DOHH2 (cell line): ENCODE data around the gene SOCS6.

ENCODE experiments used
- H3F3A ChIP-seq: fragments of 200-600 bp; sonication (generic), shearing (Covaris generic); 2 replicates; pipeline ENCODE4 v1.6.0; 2016; ENCODE audit warnings: antibody characterized with exemption, mild to moderate bottlenecking; ENCODE audit not compliant: control insufficient read depth, insufficient read depth
- H3K27ac ChIP-seq: fragments of 200-600 bp; sonication (generic); 2 replicates; pipeline ENCODE4 v1.5.1; 2014; ENCODE audit warnings: low read depth, mild to moderate bottlenecking, low read length, moderate library complexity
- H3K27me3 ChIP-seq: fragments of 200-600 bp; sonication (generic); 2 replicates; pipeline ENCODE4 v1.6.1; 2014; ENCODE audit warnings: mild to moderate bottlenecking, low read length, mixed read lengths; ENCODE audit not compliant: control insufficient read depth
- H3K36me3 ChIP-seq: fragments of 200-600 bp; sonication (generic); 2 replicates; pipeline ENCODE4 v1.6.1; 2014; ENCODE audit warnings: mild to moderate bottlenecking, low read length, moderate library complexity, mixed read lengths; ENCODE audit not compliant: control insufficient read depth
- H3K4me1 ChIP-seq: fragments of 200-600 bp; sonication (generic); 2 replicates; pipeline ENCODE4 v1.6.1; 2014; ENCODE audit warnings: mild to moderate bottlenecking, low read length, mixed read lengths; ENCODE audit not compliant: control insufficient read depth
- H3K4me2 ChIP-seq: fragments of 200-600 bp; sonication (generic); 2 replicates; pipeline ENCODE4 v1.6.0; 2014; ENCODE audit warnings: mild to moderate bottlenecking, low read length, moderate library complexity
- H3K4me3 ChIP-seq: fragments of 200-600 bp; sonication (generic); 2 replicates; pipeline ENCODE4 v1.5.1; 2014; ENCODE audit warnings: mild to moderate bottlenecking, low read length, mixed read lengths
- H3K79me2 ChIP-seq: fragments of 200-600 bp; sonication (generic); 2 replicates; pipeline ENCODE4 v1.6.1; 2014; ENCODE audit warnings: mild to moderate bottlenecking, low read length, mixed read lengths; ENCODE audit not compliant: control insufficient read depth
- H3K9me2 ChIP-seq: fragments of 200-600 bp; sonication (generic); replicated peaks from 2 replicates; pipeline ENCODE4 v1.6.1; 2014; ENCODE audit warnings: mild to moderate bottlenecking, low read length, mixed read lengths; ENCODE audit not compliant: control insufficient read depth
- H3K9me3 ChIP-seq: fragments of 200-600 bp; sonication (generic); 2 replicates; pipeline ENCODE4 v1.6.1; 2014; ENCODE audit warnings: antibody characterized with exemption, low read length, mixed read lengths; ENCODE audit not compliant: control insufficient read depth, insufficient read depth
- H4K20me1 ChIP-seq: fragments of 200-600 bp; sonication (generic); 2 replicates; pipeline ENCODE4 v1.6.0; 2014; ENCODE audit warnings: low read depth, mild to moderate bottlenecking, antibody characterized with exemption, low read length, moderate library complexity; ENCODE audit not compliant: control insufficient read depth, insufficient read depth
- EZH2phosphoT487 ChIP-seq: fragments of 200-600 bp; sonication (generic); IDR thresholded peaks from 2 replicates; pipeline ENCODE4 v1.6.1; 2017; ENCODE audit warnings: borderline replicate concordance, mild to moderate bottlenecking, antibody characterized with exemption, low read length, moderate library complexity, mixed read lengths
- TF ChIP-seq, protein P1 (sequence below): fragments of 200-600 bp; sonication (generic); IDR thresholded peaks from one replicate; pipeline ENCODE4 v1.5.1; 2014; ENCODE audit warnings: antibody characterized with exemption, mild to moderate bottlenecking, low read depth, low read length; ENCODE audit not compliant: poor library complexity, severe bottlenecking

SOCS6 gene

DNA sequence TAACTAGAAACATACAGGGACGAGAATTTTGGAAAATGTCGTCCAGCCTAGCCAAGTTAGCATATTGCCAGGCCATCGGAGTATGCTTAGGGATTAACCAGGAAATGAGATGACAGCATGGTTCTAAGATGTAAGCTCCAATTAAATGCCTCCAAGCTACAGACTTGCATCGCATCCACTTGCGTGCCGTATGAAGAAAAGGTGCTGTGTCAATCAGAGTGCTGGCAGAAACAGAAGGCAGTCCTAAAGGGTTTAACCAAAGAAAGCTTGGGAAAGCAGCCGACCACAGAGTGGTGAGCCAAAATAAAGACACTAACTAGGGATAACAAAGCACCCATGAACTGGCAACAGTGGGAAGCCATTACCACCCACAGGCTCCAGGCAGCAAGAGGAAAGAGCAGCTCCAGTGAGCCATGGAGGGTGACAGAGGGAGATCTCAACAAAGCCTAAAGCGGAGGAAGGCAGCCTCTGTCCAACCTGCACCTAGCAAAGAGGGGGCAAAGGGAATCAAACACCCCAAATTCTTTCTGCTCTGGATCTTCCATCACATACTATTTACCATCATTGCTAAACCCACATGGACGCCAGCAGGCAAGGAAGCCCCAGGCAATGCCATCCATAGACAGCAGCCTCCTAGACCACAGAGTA, 27.6 kb upstream of the SOCS6 start:
- Histone ChIP-seq H4K20me1 (no peaks in the 10 kb centered on the region), H3K9me3 (no peaks in the 10 kb centered on the region), H3K27ac (no peak overlapping the region), H3F3A (no peaks in the 10 kb centered on the region), H3K4me1 (no peaks in the 10 kb centered on the region), H3K4me3 (no peak overlapping the region), H3K9me2 (no peaks in the 10 kb centered on the region), H3K27me3 (peaks cover 4% of the 10 kb centered on the region), H3K36me3 (no peaks in the 10 kb centered on the region), H3K79me2 (no peaks in the 10 kb centered on the region), H3K4me2 (no peak overlapping the region)
- no peak for TF ChIP-seq EZH2phosphoT487
- TF ChIP-seq, protein P1, sequence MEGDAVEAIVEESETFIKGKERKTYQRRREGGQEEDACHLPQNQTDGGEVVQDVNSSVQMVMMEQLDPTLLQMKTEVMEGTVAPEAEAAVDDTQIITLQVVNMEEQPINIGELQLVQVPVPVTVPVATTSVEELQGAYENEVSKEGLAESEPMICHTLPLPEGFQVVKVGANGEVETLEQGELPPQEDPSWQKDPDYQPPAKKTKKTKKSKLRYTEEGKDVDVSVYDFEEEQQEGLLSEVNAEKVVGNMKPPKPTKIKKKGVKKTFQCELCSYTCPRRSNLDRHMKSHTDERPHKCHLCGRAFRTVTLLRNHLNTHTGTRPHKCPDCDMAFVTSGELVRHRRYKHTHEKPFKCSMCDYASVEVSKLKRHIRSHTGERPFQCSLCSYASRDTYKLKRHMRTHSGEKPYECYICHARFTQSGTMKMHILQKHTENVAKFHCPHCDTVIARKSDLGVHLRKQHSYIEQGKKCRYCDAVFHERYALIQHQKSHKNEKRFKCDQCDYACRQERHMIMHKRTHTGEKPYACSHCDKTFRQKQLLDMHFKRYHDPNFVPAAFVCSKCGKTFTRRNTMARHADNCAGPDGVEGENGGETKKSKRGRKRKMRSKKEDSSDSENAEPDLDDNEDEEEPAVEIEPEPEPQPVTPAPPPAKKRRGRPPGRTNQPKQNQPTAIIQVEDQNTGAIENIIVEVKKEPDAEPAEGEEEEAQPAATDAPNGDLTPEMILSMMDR = no peak

DNA sequence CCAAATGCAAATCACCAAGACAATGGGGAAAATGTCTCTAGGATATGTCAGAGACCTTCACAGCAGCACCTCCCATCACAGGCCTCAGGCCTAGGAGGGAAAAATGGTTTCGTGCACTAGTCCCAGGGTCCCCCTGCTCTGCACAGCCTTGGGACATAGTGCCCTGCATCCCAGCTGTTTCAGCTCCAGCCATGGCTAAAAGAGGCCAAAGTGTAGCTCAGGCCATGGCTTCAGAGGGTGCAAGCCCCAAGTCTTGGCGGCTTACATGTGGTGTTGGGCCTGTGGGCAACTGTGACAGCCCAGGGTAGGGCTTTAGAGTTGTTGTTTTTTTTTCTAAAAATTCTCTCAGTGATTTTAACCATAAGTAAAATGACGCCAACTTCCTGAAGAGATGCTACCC, 25.5 kb upstream of the SOCS6 start:
- Histone ChIP-seq H3K9me2 (no peaks in the 10 kb centered on the region), H4K20me1 (no peaks in the 10 kb centered on the region), H3K36me3 (no peaks in the 10 kb centered on the region), H3K4me3 (no peak overlapping the region), H3K27me3 (no peaks in the 10 kb centered on the region; the same call in 1 of the 2 replicates), H3K27ac (no peak overlapping the region), H3K4me1 (no peaks in the 10 kb centered on the region), H3K9me3 (no peaks in the 10 kb centered on the region), H3K79me2 (no peaks in the 10 kb centered on the region), H3K4me2 (no peak overlapping the region), H3F3A (no peaks in the 10 kb centered on the region)
- TF ChIP-seq, protein P1 = no peak
- TF ChIP-seq EZH2phosphoT487 = no peak

DNA sequence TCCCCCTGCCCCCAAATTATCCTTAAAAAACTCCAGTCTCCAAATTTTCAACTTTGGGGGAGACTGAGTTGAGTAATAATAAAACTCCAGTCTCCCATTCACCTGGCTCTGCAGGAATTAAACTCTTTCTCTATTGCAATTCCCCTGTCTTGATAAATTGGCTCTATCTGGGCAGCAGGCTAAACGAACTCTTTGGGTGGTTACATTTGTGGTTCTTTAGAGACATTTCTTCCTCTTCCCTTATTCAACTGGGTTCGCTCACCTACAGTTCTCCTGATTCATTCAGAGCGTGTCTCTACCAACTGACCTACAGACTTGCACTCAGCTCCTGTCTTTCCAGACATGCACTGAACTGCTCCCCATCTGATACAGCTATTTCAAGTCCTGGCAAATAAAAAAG, 17.1 kb upstream of the SOCS6 start:
- Histone ChIP-seq H3K27ac (no peak overlapping the region), H3K9me3 (peaks cover 8% of the 10 kb centered on the region; the same call in 1 of the 2 replicates), H3K4me2 (no peak overlapping the region), H3K27me3 (no peaks in the 10 kb centered on the region), H3K4me3 (no peak overlapping the region), H3F3A (no peaks in the 10 kb centered on the region), H3K79me2 (no peaks in the 10 kb centered on the region), H3K9me2 (no peaks in the 10 kb centered on the region), H4K20me1 (no peaks in the 10 kb centered on the region), H3K4me1 (no peaks in the 10 kb centered on the region), H3K36me3 (no peaks in the 10 kb centered on the region)
- TF ChIP-seq, protein P1 = no peak
- no peak for TF ChIP-seq EZH2phosphoT487
